HG03439 (cell line): Measurements from ENCODE around the gene DPYD.
A peak's percentile ranks its signal among the peaks of the same experiment; 100 is the strongest.

Experiments used
- ATAC-seq: cut with Tn5 transposase; IDR thresholded peaks from one replicate; pipeline ENCODE4 v1.9.1; 2021; ENCODE audit warnings: mild to moderate bottlenecking, moderate library complexity; ENCODE audit not compliant: unreplicated experiment

DPYD gene

GRCh38 chr1:97920832-97921571 lies at the start of gene DPYD:
Gene DPYD, minus strand, starts transcription at chr1:97921034. Its CDS starts 112 bp downstream, at chr1:97920922.
- peak; percentile 93 for ATAC-seq

GRCh38 chr1:97960470-97960869 lies 39.6 kb upstream of the DPYD start:
- no peak for ATAC-seq

GRCh38 chr1:97947695-97948094 lies 26.9 kb upstream of the DPYD start:
- no peak for ATAC-seq

- no peak for ATAC-seq
Measured at GRCh38 chr1:97943354-97943753, 22.5 kb upstream of the DPYD start.

GRCh38 chr1:97942161-97943123 lies 21.6 kb upstream of the DPYD start:
- ATAC-seq: no peak

- no peak for ATAC-seq
Measured at GRCh38 chr1:97938285-97938642, 17.4 kb upstream of the DPYD start.

- ATAC-seq: no peak
Measured at GRCh38 chr1:97936976-97937375, 16.1 kb upstream of the DPYD start.

- no peak for ATAC-seq
Measured at GRCh38 chr1:97934491-97934890, 13.7 kb upstream of the DPYD start.

- no peak for ATAC-seq
Measured at GRCh38 chr1:97929874-97930851, 9.3 kb upstream of the DPYD start.

GRCh38 chr1:97926017-97926708 lies 5.3 kb upstream of the DPYD start:
- no peak for ATAC-seq

- ATAC-seq: no peak
Measured at GRCh38 chr1:97925151-97925550, 4.3 kb upstream of the DPYD start.

- ATAC-seq: no peak
Measured at GRCh38 chr1:97923811-97924210, 3.0 kb upstream of the DPYD start.

- peak; percentile 46 for ATAC-seq
Measured at GRCh38 chr1:97920276-97920831, 480 bp downstream of the DPYD start.

- ATAC-seq: no peak
Measured at GRCh38 chr1:97919585-97920261, 1.1 kb downstream of the DPYD start.

GRCh38 chr1:97918961-97919360 lies 1.9 kb downstream of the DPYD start:
- ATAC-seq: no peak

- ATAC-seq: no peak
Measured at GRCh38 chr1:97913506-97914139, 7.2 kb downstream of the DPYD start.

- no peak for ATAC-seq
Measured at GRCh38 chr1:97911266-97912215, 9.3 kb downstream of the DPYD start.

GRCh38 chr1:97909266-97909665 lies 11.6 kb downstream of the DPYD start:
- ATAC-seq: no peak
